ENCODE data around the gene KLHL18. TPM values are rescaled to one million over a fixed set of nuclear protein-coding genes. Genes with fewer than 3 reads are reported as not detected.

Gene KLHL18
- polyA plus RNA-seq, 2 donors: 22.6 to 28.9 TPM

- no peaks in the 10 kb centered on the region for H3K4me1 ChIP-seq (ENCODE audit: control insufficient read depth in 2 of 2, insufficient read depth in 2 of 2, low read length in 1 of 2)
Measured at GRCh38 chr3:47380601-47381316, 98.0 kb downstream of the KLHL18 start, which contains the start of gene PTPN23. Gene PTPN23 (plus strand): TSS chr3:47381021. CDS start chr3:47381097, 76 bp downstream.

GRCh38 chr3:47381317-47382157 is 98.8 kb downstream of the KLHL18 start:
- Histone ChIP-seq H3K4me3 (ENCODE audit: low read depth in 1 of 2, low read length in 2 of 2) (peak overlapping the region; percentile 76 to 82), H3K27ac (ENCODE audit: low read depth in 2 of 2, low read length in 1 of 2) (peak overlapping the region; percentile 94 to 99), H3K27me3 (ENCODE audit: control insufficient read depth in 1 of 2, insufficient read depth in 2 of 2, low read length in 2 of 2) (no peaks in the 10 kb centered on the region), H3K9me3 (ENCODE audit: control insufficient read depth in 2 of 2, insufficient read depth in 1 of 2, low read depth in 1 of 2, low read length in 1 of 2) (no peaks in the 10 kb centered on the region), H3K4me1 (ENCODE audit: control insufficient read depth in 2 of 2, insufficient read depth in 2 of 2, low read length in 1 of 2) (no peaks in the 10 kb centered on the region), H3K36me3 (ENCODE audit: control insufficient read depth in 2 of 2, insufficient read depth in 2 of 2, low read length in 1 of 2) (no peaks in the 10 kb centered on the region)
- WGBS, 2 donors: 5% methylated on average over 44 of the region's 44 CpGs

More at GRCh38 chr3:47380601-47381316, 98.0 kb downstream of the KLHL18 start, which contains the start of gene PTPN23:
- H3K36me3 ChIP-seq (ENCODE audit: control insufficient read depth in 2 of 2, insufficient read depth in 2 of 2, low read length in 1 of 2): no peaks in the 10 kb centered on the region
- H3K27me3 ChIP-seq (ENCODE audit: control insufficient read depth in 1 of 2, insufficient read depth in 2 of 2, low read length in 2 of 2): no peaks in the 10 kb centered on the region
- H3K9me3 ChIP-seq (ENCODE audit: control insufficient read depth in 2 of 2, insufficient read depth in 1 of 2, low read depth in 1 of 2, low read length in 1 of 2): no peaks in the 10 kb centered on the region
- H3K27ac ChIP-seq (ENCODE audit: low read depth in 2 of 2, low read length in 1 of 2): peak within 1 kb of the TSS; percentile 94 to 100
- WGBS, 2 donors: 0% methylated on average over 61 of the region's 61 CpGs
- peak within 1 kb of the TSS; percentile 76 to 82 for H3K4me3 ChIP-seq (ENCODE audit: low read depth in 1 of 2, low read length in 2 of 2)

GRCh38 chr3:47384425-47384824 is 101.7 kb downstream of the KLHL18 start:
- H3K9me3 ChIP-seq (ENCODE audit: control insufficient read depth in 2 of 2, insufficient read depth in 1 of 2, low read depth in 1 of 2, low read length in 1 of 2): no peaks in the 10 kb centered on the region
- no peak overlapping the region for H3K27ac ChIP-seq (ENCODE audit: low read depth in 2 of 2, low read length in 1 of 2)
- 73 to 86% methylated on average over 3 to 4 of the region's 4 CpGs for WGBS, 2 donors
- no peaks in the 10 kb centered on the region for H3K4me1 ChIP-seq (ENCODE audit: control insufficient read depth in 2 of 2, insufficient read depth in 2 of 2, low read length in 1 of 2)
- no peak overlapping the region for H3K4me3 ChIP-seq (ENCODE audit: low read depth in 1 of 2, low read length in 2 of 2)
- no peaks in the 10 kb centered on the region for H3K36me3 ChIP-seq (ENCODE audit: control insufficient read depth in 2 of 2, insufficient read depth in 2 of 2, low read length in 1 of 2)
- H3K27me3 ChIP-seq (ENCODE audit: control insufficient read depth in 1 of 2, insufficient read depth in 2 of 2, low read length in 2 of 2): no peaks in the 10 kb centered on the region

GRCh38 chr3:47385007-47385406 is 102.3 kb downstream of the KLHL18 start:
- WGBS, 2 donors: 73 to 76% methylated on average over 4 of the region's 4 CpGs

GRCh38 chr3:47385796-47386195 is 103.1 kb downstream of the KLHL18 start:
- Histone ChIP-seq H3K9me3 (ENCODE audit: control insufficient read depth in 2 of 2, insufficient read depth in 1 of 2, low read depth in 1 of 2, low read length in 1 of 2) (no peaks in the 10 kb centered on the region), H3K36me3 (ENCODE audit: control insufficient read depth in 2 of 2, insufficient read depth in 2 of 2, low read length in 1 of 2) (no peaks in the 10 kb centered on the region), H3K27me3 (ENCODE audit: control insufficient read depth in 1 of 2, insufficient read depth in 2 of 2, low read length in 2 of 2) (no peaks in the 10 kb centered on the region), H3K4me1 (ENCODE audit: control insufficient read depth in 2 of 2, insufficient read depth in 2 of 2, low read length in 1 of 2) (no peaks in the 10 kb centered on the region), H3K27ac (ENCODE audit: low read depth in 2 of 2, low read length in 1 of 2) (no peak overlapping the region), H3K4me3 (ENCODE audit: low read depth in 1 of 2, low read length in 2 of 2) (no peak overlapping the region)
- 70 to 76% methylated on average over 2 of the region's 2 CpGs for WGBS, 2 donors

More at GRCh38 chr3:47385007-47385406, 102.3 kb downstream of the KLHL18 start:
- Histone ChIP-seq H3K4me3 (ENCODE audit: low read depth in 1 of 2, low read length in 2 of 2) (no peak overlapping the region), H3K9me3 (ENCODE audit: control insufficient read depth in 2 of 2, insufficient read depth in 1 of 2, low read depth in 1 of 2, low read length in 1 of 2) (no peaks in the 10 kb centered on the region), H3K36me3 (ENCODE audit: control insufficient read depth in 2 of 2, insufficient read depth in 2 of 2, low read length in 1 of 2) (no peaks in the 10 kb centered on the region), H3K4me1 (ENCODE audit: control insufficient read depth in 2 of 2, insufficient read depth in 2 of 2, low read length in 1 of 2) (no peaks in the 10 kb centered on the region), H3K27ac (ENCODE audit: low read depth in 2 of 2, low read length in 1 of 2) (no peak overlapping the region), H3K27me3 (ENCODE audit: control insufficient read depth in 1 of 2, insufficient read depth in 2 of 2, low read length in 2 of 2) (no peaks in the 10 kb centered on the region)

- Histone ChIP-seq H3K4me1 (ENCODE audit: control insufficient read depth in 2 of 2, insufficient read depth in 2 of 2, low read length in 1 of 2) (peaks cover 5 to 13% of the 10 kb centered on the region in 2 donors), H3K36me3 (ENCODE audit: control insufficient read depth in 2 of 2, insufficient read depth in 2 of 2, low read length in 1 of 2) (peaks cover 5 to 11% of the 10 kb centered on the region in 2 donors), H3K27me3 (ENCODE audit: control insufficient read depth in 1 of 2, insufficient read depth in 2 of 2, low read length in 2 of 2) (no peaks in the 10 kb centered on the region), H3K9me3 (ENCODE audit: control insufficient read depth in 2 of 2, insufficient read depth in 1 of 2, low read depth in 1 of 2, low read length in 1 of 2) (no peaks in the 10 kb centered on the region), H3K27ac (ENCODE audit: low read depth in 2 of 2, low read length in 1 of 2) (no peak overlapping the region), H3K4me3 (ENCODE audit: low read depth in 1 of 2, low read length in 2 of 2) (no peak overlapping the region)
- WGBS, 2 donors: 94 to 98% methylated on average over 3 of the region's 3 CpGs
Measured at GRCh38 chr3:47392933-47393332, 110.2 kb downstream of the KLHL18 start.

GRCh38 chr3:47394140-47394870 is 111.6 kb downstream of the KLHL18 start:
- Histone ChIP-seq H3K27ac (ENCODE audit: low read depth in 2 of 2, low read length in 1 of 2) (no peak overlapping the region), H3K36me3 (ENCODE audit: control insufficient read depth in 2 of 2, insufficient read depth in 2 of 2, low read length in 1 of 2) (peaks cover 5 to 16% of the 10 kb centered on the region in 2 donors), H3K4me3 (ENCODE audit: low read depth in 1 of 2, low read length in 2 of 2) (no peak overlapping the region), H3K9me3 (ENCODE audit: control insufficient read depth in 2 of 2, insufficient read depth in 1 of 2, low read depth in 1 of 2, low read length in 1 of 2) (no peaks in the 10 kb centered on the region), H3K27me3 (ENCODE audit: control insufficient read depth in 1 of 2, insufficient read depth in 2 of 2, low read length in 2 of 2) (no peaks in the 10 kb centered on the region), H3K4me1 (ENCODE audit: control insufficient read depth in 2 of 2, insufficient read depth in 2 of 2, low read length in 1 of 2) (peaks cover 5 to 13% of the 10 kb centered on the region in 2 donors)
- WGBS, 2 donors: 49 to 50% methylated on average over 8 of the region's 8 CpGs

GRCh38 chr3:47394881-47395280 is 112.1 kb downstream of the KLHL18 start:
- no peaks in the 10 kb centered on the region for H3K9me3 ChIP-seq (ENCODE audit: control insufficient read depth in 2 of 2, insufficient read depth in 1 of 2, low read depth in 1 of 2, low read length in 1 of 2)
- H3K27me3 ChIP-seq (ENCODE audit: control insufficient read depth in 1 of 2, insufficient read depth in 2 of 2, low read length in 2 of 2): no peaks in the 10 kb centered on the region
- 61 to 62% methylated on average over 3 of the region's 3 CpGs for WGBS, 2 donors
- no peak overlapping the region for H3K4me3 ChIP-seq (ENCODE audit: low read depth in 1 of 2, low read length in 2 of 2)
- H3K4me1 ChIP-seq (ENCODE audit: control insufficient read depth in 2 of 2, insufficient read depth in 2 of 2, low read length in 1 of 2): peaks cover 5 to 13% of the 10 kb centered on the region in 2 donors
- H3K36me3 ChIP-seq (ENCODE audit: control insufficient read depth in 2 of 2, insufficient read depth in 2 of 2, low read length in 1 of 2): peaks cover 5 to 16% of the 10 kb centered on the region in 2 donors
- no peak overlapping the region for H3K27ac ChIP-seq (ENCODE audit: low read depth in 2 of 2, low read length in 1 of 2)
